ENCODE results near the gene TRIP10. TPM values are rescaled to one million over a fixed set of nuclear protein-coding genes. Genes with fewer than 3 reads are reported as not detected.
A peak's percentile ranks its signal among the peaks of the same experiment; 100 is the strongest.

TRIP10 gene
- total and polyA plus RNA-seq, 2 of the 8 experiments (the other 6 are each of a cell fraction or from before 2014, with no cell fraction given), result 27.8 to 69.5 TPM

GRCh38 chr19:6710273-6711077, 29.0 kb upstream of the TRIP10 start:
- Histone ChIP-seq H3K27ac (ENCODE audit: low read depth, low read length) (no peak overlapping the region), H3K9ac (replicated peaks in 1 of 4; ENCODE audit: extremely low read depth in 1 of 4, low read depth in 3 of 4, low read length in 3 of 4) (peak overlapping the region in 1 of 4 experiments; percentile 18; a peak in 1 of 7 replicates), H4K91ac (replicated peaks; ENCODE audit: insufficient read length, low read length) (no peak overlapping the region), H3K27me3 (replicated peaks in 1 of 4; ENCODE audit: control insufficient read depth in 3 of 4, extremely low read depth in 1 of 4, insufficient read depth in 3 of 4, low read length in 3 of 4) (peaks cover 0 to 22% (median 18%) of the 10 kb centered on the region in 4 experiments; a peak in 6 of 7 replicates), H3K79me2 (ENCODE audit: control insufficient read depth in 1 of 2, insufficient read depth in 2 of 2, low read length in 2 of 2) (no peaks in the 10 kb centered on the region), H3K4me3 (ENCODE audit: extremely low read depth in 1 of 4, insufficient read depth in 2 of 4, low read depth in 3 of 4, low read length in 4 of 4) (peak overlapping the region; percentile 41 to 58 (median 51); a peak in 7 of 8 replicates), H2BK120ac (replicated peaks; ENCODE audit: low read depth, low read length) (no peak overlapping the region), H3K18ac (ENCODE audit: extremely low read depth, low read length) (0 out of 2 replicates have a peak overlapping the region, but pooled peaks have one; percentile 17), H2AFZ (ENCODE audit: low read length) (peak overlapping the region; percentile 94), H4K5ac (ENCODE audit: insufficient read length, low read depth, low read length) (no peak overlapping the region), H3K36me3 (ENCODE audit: control insufficient read depth in 2 of 4, insufficient read depth in 4 of 4, low read length in 3 of 4) (no peaks in the 10 kb centered on the region), H2AK5ac (ENCODE audit: low read depth, low read length) (0 out of 2 replicates have a peak overlapping the region, but pooled peaks have one; percentile 39), H3K4me2 (ENCODE audit: insufficient read depth in 1 of 2, low read depth in 2 of 2, low read length in 2 of 2) (peak overlapping the region; percentile 75 to 87), H3K9me3 (ENCODE audit: insufficient read depth in 2 of 2, low read depth in 1 of 2, low read length in 1 of 2) (no peaks in the 10 kb centered on the region), H3K79me1 (ENCODE audit: low read depth, low read length) (no peaks in the 10 kb centered on the region), H4K8ac (ENCODE audit: extremely low read depth, insufficient read depth, low read length) (no peak overlapping the region; the same call in 1 of the 2 replicates), H3K4me1 (replicated peaks in 1 of 4; ENCODE audit: control insufficient read depth in 3 of 4, insufficient read depth in 4 of 4, low read length in 3 of 4) (peaks cover 0 to 12% (median 2%) of the 10 kb centered on the region in 4 experiments; a peak in 4 of 7 replicates), H3K23me2 (ENCODE audit: low read depth, low read length) (peaks cover 9% of the 10 kb centered on the region), H2BK12ac (ENCODE audit: low read depth, low read length) (peak overlapping the region; percentile 68; the same call in 1 of the 2 replicates), H3K14ac (ENCODE audit: insufficient read length) (no peak overlapping the region), H3K4ac (replicated peaks; ENCODE audit: insufficient read length, low read depth, low read length) (no peak overlapping the region), H2BK20ac (ENCODE audit: low read length) (0 out of 2 replicates have a peak overlapping the region, but pooled peaks have one; percentile 55), H3K56ac (replicated peaks; ENCODE audit: insufficient read length, low read depth, low read length) (no peak overlapping the region), H3K23ac (ENCODE audit: insufficient read length) (no peak overlapping the region), H2BK5ac (ENCODE audit: low read depth, low read length) (no peak overlapping the region), H4K20me1 (replicated peaks in 1 of 2; ENCODE audit: control insufficient read depth in 1 of 2, insufficient read depth in 2 of 2, low read length in 2 of 2) (no peaks in the 10 kb centered on the region), H2BK15ac (ENCODE audit: low read length) (peak overlapping the region; percentile 63; the same call in 1 of the 2 replicates)
- FAIRE-seq (peak; percentile 45), DNase-seq (ENCODE audit: low read depth in 1 of 2, low spot score in 2 of 2) (peak in 1 of 2 experiments; percentile 78)
- 8 to 82% methylated on average over 1 to 27 of the region's 30 CpGs for WGBS, 2 experiments (ENCODE audit: extremely low coverage in 1 of 2, insufficient coverage in 1 of 2, insufficient read length in 1 of 2, insufficient replicate concordance in 2 of 2, low coverage in 1 of 2, low lambda C conversion rate in 2 of 2, missing lambda C conversion rate in 1 of 2)
- POLR2A ChIA-PET (ENCODE audit: partially characterized antibody), result no interaction called here
- CTCF ChIA-PET (ENCODE audit: partially characterized antibody), result interaction anchor here (0.6 to 1.1 kb wide), 4 partner anchors 25 to 752 kb away, joined by 3 read pairs; no protein-coding TSS in a partner anchor
- TF ChIP-seq KDM4A (IDR thresholded peaks at IDR 0.05; ENCODE audit: low read depth, low read length, severe bottlenecking) (peak; percentile 74), MAX (IDR thresholded peaks at IDR 0.05) (peak; percentile 62; the same call in 1 of the 2 replicates), CTCF (IDR thresholded peaks at IDR 0.05; ENCODE audit: control extremely low read depth in 1 of 3, insufficient read depth in 1 of 3, low read depth in 1 of 3, low read length in 3 of 3) (peak; percentile 54 to 84 (median 62)), TBP (IDR thresholded peaks at IDR 0.05; ENCODE audit: low read depth, low read length) (0 out of 2 replicates have a peak, but pooled peaks have one; percentile 8), CREB1 (IDR thresholded peaks at IDR 0.05) (peak; percentile 15; the same call in 1 of the 2 replicates), E2F6 (IDR thresholded peaks at IDR 0.05) (peak; percentile 65; the same call in 1 of the 2 replicates)
